ENCODE results near the gene KLHL21.

- TF ChIP-seq POLR2AphosphoS5 (IDR thresholded peaks at IDR 0.05; ENCODE audit: low read depth, low read length): no peak
- TF ChIP-seq POLR2A (IDR thresholded peaks at IDR 0.05; ENCODE audit: low read depth, low read length): no peak
Measured at GRCh38 chr1:6646499-6647148, 44.0 kb upstream of the KLHL21 start.
